ENCODE data around the gene TWIST2. TPM values are rescaled to one million over a fixed set of nuclear protein-coding genes. Genes with fewer than 3 reads are reported as not detected.
A peak's percentile ranks its signal among the peaks of the same experiment; 100 is the strongest.

The TWIST2 gene
- polyA plus RNA-seq, 1 donor from 2014 or later, result not detected

DNA sequence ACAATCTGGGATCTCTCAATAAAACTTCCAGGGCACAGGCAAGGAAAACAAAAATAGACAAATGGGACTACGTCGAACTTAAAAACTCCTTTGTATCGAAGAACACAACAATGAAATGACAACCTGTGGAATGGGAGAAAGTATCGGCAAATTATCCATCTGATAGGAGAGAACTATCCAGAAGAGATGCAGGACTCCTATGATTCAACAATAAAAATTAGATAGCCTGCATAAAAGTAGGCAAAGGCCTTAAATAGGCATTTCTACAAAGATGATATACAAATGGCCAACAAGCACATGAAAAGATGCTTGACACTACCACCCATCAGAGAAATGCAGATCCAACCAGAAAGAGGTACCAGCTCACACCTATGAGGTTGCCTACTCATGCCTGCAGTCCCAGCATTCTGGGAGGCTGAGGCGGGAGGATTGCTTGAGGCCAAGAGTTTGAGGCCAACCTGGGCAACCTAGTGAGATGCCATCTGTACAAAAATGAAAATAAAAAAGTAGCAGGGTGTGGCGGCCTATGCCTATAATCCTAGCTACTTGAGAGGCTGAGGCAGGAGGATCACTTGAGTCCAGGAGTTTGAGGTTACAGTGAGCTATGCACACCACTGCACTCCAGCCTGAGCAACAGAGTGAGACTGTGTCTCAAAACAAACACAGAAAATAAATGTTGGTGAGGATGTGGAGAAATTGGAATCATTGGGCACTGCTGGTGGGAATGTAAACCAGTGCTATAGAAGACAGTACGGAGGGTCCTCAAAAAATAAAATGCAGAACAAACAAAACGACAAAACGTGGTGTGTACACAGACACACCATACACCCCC is 21.6 kb downstream of the TWIST2 start:
- H3K27me3 Mint-ChIP-seq, result peaks cover 6% of the 10 kb centered on the region
- no peak overlapping the region for H3K27ac Mint-ChIP-seq
- no peaks in the 10 kb centered on the region for H3K9me3 Mint-ChIP-seq
- H3K36me3 Mint-ChIP-seq, result no peaks in the 10 kb centered on the region
- H3K4me3 Mint-ChIP-seq, result no peak overlapping the region
- no peaks in the 10 kb centered on the region for H3K4me1 Mint-ChIP-seq

DNA sequence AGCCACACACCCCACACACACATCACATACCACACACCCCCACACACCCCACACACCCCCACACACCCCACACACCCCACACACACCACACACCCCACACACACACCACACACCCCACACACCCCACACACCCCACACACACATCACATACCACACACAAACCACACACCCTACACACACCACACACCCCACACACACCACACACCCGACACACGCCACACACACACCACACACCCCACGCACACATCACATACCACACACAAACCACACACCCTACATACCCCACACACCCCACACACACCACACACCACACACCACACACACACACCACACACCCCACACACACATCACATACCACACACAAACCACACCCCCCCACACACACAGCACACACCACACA is 22.4 kb downstream of the TWIST2 start:
- H3K27ac Mint-ChIP-seq, result no peak overlapping the region
- no peak overlapping the region for H3K4me3 Mint-ChIP-seq
- H3K4me1 Mint-ChIP-seq, result no peaks in the 10 kb centered on the region
- peaks cover 6% of the 10 kb centered on the region for H3K27me3 Mint-ChIP-seq
- no peaks in the 10 kb centered on the region for H3K36me3 Mint-ChIP-seq
- no peaks in the 10 kb centered on the region for H3K9me3 Mint-ChIP-seq

DNA sequence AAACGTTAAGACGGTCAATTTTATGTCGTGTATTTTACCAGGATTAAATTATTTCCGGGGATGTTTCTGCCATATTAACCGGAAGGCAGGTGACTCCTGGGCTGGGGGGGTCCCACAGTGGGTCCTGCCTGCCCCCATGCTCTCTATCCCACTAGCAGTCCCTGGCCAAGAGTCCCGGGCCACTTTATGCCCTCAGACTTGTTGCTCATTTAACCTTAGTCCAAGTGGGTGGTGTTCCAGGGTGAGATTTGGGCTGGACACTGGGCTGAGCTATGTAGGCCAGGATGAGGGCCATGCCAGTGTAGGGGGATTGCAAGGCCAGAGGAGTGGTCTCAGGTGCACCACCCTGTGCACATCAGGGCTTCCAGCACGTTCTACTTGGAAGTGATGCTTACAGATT is 24.1 kb downstream of the TWIST2 start:
- no peaks in the 10 kb centered on the region for H3K4me1 Mint-ChIP-seq
- H3K9me3 Mint-ChIP-seq, result peaks cover 0 to 6% (median 4%) of the 10 kb centered on the region in 3 donors
- H3K4me3 Mint-ChIP-seq, result no peak overlapping the region

DNA sequence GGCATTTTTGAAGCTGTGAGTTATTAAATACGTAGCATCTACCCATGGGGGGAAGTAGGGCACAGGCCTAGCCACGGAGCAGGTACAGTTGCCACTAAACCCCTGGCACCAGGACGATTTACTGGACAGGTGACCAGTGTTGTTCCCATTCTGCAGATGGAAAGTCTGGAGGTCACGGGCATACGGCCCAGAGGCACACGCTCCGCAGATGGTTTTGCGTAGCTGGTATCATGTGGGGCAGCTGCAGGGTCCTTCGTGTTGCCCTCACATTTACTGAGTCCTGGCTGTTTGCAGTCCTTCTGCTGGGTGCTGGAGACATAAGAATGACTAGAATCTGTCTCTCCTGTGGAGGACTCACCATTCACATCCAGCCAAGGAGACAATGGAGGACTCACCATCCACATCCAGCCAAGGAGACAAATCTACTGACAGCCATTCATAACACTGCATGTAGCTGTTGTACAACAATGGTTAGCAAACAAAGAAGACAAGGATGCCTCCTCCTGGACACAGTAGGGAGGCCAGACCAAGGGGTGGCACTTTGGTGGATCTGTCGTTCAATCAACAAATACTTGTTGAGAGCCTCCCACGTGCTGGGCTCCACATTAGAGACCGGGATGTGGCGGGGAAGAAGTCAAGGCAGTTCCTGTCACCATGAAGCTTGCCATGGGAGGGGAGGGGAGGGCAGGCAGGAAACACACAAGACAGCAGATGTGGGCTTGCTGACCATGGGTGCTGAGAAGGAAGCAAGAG is 24.9 kb downstream of the TWIST2 start:
- H3K27me3 Mint-ChIP-seq, result peaks cover 3% of the 10 kb centered on the region
- H3K9me3 Mint-ChIP-seq, result peaks cover 0 to 8% (median 7%) of the 10 kb centered on the region in 3 donors
- no peak overlapping the region for H3K27ac Mint-ChIP-seq
- no peaks in the 10 kb centered on the region for H3K4me1 Mint-ChIP-seq
- no peak overlapping the region for H3K4me3 Mint-ChIP-seq
- no peaks in the 10 kb centered on the region for H3K36me3 Mint-ChIP-seq

More for the DNA sequence above, 24.1 kb downstream of the TWIST2 start:
- Mint-ChIP-seq H3K36me3 (no peaks in the 10 kb centered on the region), H3K27ac (no peak overlapping the region), H3K27me3 (peaks cover 7% of the 10 kb centered on the region)

DNA sequence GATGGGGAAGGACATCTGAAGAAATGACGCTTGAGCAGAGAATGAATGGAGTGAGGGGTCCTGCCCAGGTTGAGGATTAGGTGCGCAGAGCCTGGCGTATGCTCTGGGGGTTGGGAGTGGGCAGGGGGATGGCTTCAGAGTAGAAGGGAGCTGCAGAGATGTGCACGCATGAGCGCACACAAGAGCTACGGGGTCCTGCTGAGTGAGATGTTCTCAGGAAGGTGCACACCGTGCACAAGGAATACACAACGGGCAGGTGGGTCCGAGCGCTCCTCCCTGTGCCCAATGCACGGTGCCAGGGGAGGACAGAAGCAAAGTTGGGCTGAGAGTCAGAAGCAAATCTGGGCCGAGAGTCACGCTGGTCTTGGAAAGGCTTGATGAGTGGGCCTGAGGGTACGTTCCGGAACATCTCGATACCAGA is 25.5 kb downstream of the TWIST2 start:
- peaks cover 0 to 8% (median 7%) of the 10 kb centered on the region in 3 donors for H3K9me3 Mint-ChIP-seq
- H3K27ac Mint-ChIP-seq, result no peak overlapping the region
- no peak overlapping the region for H3K4me3 Mint-ChIP-seq
- H3K36me3 Mint-ChIP-seq, result no peaks in the 10 kb centered on the region
- H3K27me3 Mint-ChIP-seq, result peaks cover 3% of the 10 kb centered on the region
- H3K4me1 Mint-ChIP-seq, result no peaks in the 10 kb centered on the region

DNA sequence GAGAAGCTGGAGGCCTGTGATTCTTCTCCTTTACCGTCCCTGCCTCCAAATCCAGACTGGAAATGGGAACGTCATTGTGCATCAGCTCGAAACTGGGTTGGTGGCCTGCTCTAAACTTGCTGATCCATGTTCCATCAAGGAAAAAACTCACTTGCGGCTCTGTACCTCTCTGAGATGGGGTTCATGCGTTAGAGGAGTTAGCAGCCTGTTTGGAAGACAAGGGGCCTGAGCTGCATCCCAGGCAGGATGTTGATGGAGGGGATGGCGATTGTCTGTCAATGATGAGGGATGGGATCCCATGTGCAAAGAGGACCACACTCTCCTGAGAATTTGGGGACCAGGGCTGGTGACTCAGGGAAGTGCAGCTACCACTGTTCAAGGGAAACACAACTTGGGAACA is 26.0 kb downstream of the TWIST2 start:
- Mint-ChIP-seq H3K27me3 (peaks cover 3% of the 10 kb centered on the region), H3K4me3 (no peak overlapping the region), H3K36me3 (no peaks in the 10 kb centered on the region), H3K9me3 (peaks cover 0 to 8% (median 7%) of the 10 kb centered on the region in 3 donors), H3K27ac (no peak overlapping the region), H3K4me1 (no peaks in the 10 kb centered on the region)

DNA sequence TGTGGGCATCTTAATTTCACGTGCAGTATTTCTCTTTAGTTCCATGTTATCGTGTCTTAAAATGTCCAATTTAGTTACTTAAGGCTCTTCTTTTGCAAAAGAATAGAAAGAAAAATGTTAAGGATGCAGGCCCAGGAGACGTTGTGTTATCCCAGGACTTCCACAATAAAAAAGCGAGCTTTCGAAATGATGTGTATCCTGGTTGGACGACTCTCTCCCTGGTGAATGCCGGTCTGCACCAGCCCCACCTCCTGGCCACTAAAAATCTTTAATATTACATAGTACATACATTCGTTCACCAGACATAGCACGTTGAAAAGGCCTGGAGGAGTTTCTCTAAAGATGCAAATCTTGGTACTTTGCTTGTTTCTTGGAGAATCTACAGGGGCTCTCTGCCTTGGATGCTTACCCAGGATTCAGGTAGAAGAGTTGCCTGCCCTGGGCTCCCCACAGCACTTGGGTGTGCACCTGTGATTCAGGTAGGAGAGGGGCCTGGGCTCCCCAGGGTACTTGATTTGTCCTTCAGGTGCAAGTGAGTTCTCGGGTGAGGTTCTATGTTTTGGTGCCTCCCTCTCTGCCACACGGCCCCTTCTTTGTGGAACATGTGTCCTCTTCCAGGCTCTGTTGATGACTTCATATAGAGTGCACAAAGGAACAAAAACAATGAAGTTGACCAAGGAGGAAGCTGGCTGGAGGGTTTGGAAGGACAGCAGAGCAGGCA is 26.6 kb downstream of the TWIST2 start:
- Mint-ChIP-seq H3K36me3 (no peaks in the 10 kb centered on the region), H3K27ac (no peak overlapping the region), H3K9me3 (peaks cover 0 to 8% (median 7%) of the 10 kb centered on the region in 3 donors), H3K27me3 (peaks cover 3% of the 10 kb centered on the region), H3K4me1 (no peaks in the 10 kb centered on the region), H3K4me3 (peak overlapping the region in 1 of 4 donors; percentile 8)

DNA sequence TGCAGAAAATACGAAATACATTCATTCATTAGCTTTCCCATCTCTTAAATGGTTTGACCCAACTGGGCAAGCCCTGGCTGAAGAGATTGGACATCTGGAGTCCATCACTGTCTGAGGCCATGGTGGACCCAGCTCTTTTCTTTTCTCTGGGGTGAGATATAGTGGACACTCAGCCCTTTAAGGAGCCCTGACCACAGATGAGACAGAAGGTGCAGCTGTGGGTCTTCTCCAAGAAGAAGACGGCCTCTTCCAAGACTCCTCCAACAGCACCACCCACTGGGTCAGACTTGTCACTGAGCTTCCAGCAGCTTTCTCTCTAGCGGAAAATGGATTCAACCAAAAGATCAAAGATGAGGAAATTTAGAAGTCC is 27.2 kb downstream of the TWIST2 start:
- Mint-ChIP-seq H3K4me3 (peak overlapping the region in 1 of 4 donors; percentile 8), H3K27me3 (peaks cover 3% of the 10 kb centered on the region), H3K9me3 (peaks cover 0 to 8% (median 7%) of the 10 kb centered on the region in 3 donors), H3K36me3 (no peaks in the 10 kb centered on the region), H3K4me1 (no peaks in the 10 kb centered on the region), H3K27ac (no peak overlapping the region)

DNA sequence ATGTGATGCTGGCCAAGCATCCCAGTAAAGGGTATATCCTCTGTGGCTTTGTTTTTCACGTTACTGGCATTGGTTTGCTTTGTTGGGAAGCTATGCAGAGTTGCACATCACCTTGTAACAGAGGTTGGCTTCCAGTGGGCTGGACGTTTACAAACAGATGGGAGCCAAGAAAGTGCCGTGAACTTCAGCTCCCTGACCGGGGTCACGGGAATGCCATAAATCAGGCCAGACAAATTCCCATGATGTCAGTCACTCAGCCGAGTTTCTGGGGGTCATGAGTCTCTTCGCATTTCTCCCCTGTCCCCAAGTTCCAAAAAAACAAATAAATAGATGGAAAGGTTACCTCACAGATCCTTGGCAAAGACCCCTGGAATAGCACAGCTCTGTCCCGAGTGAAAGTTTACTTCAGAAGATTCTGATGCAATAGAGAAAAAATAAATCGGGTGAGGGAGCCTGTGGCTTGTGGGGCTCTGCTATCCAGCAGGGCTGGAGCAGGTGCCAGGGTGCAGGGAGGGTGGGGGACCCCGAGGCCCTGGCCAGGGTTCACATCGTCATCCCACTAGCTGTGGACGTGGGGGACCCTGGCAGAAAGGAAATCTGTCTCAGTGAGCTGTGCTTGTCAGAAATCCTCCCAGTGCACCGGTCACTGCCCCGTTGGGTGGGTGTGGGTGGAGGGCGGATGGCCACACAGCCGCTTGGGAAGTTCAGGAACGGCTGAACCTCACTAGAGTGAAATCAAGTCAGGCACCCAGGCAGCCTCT is 27.8 kb downstream of the TWIST2 start:
- H3K27ac Mint-ChIP-seq, result no peak overlapping the region
- H3K9me3 Mint-ChIP-seq, result peaks cover 0 to 8% (median 7%) of the 10 kb centered on the region in 3 donors
- H3K36me3 Mint-ChIP-seq, result no peaks in the 10 kb centered on the region

DNA sequence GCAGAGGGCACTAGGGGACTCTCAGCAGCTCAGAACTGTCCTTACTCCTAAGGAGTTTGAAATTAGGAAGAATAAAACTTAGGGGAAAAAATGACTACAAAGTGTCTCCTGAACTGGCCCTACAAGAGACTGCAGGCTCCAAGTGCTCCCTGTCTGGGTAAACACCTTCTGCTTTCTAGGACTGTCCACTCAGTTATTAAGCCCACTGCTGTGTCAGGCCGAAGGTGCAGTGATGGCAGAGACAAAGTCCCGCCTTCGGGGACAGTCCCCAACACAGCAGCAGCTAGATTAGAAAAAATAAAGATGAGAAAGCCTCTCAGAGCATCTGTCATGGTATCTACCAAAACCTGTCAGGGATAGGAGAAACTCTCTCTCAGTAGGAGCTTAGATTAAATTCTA is 28.3 kb downstream of the TWIST2 start:
- Mint-ChIP-seq H3K4me1 (no peaks in the 10 kb centered on the region), H3K27ac (no peak overlapping the region), H3K4me3 (no peak overlapping the region), H3K9me3 (peaks cover 0 to 8% (median 7%) of the 10 kb centered on the region in 3 donors), H3K27me3 (peaks cover 3% of the 10 kb centered on the region), H3K36me3 (no peaks in the 10 kb centered on the region)

More for the DNA sequence above, 27.8 kb downstream of the TWIST2 start:
- Mint-ChIP-seq H3K4me1 (no peaks in the 10 kb centered on the region), H3K4me3 (no peak overlapping the region), H3K27me3 (peaks cover 3% of the 10 kb centered on the region)

DNA sequence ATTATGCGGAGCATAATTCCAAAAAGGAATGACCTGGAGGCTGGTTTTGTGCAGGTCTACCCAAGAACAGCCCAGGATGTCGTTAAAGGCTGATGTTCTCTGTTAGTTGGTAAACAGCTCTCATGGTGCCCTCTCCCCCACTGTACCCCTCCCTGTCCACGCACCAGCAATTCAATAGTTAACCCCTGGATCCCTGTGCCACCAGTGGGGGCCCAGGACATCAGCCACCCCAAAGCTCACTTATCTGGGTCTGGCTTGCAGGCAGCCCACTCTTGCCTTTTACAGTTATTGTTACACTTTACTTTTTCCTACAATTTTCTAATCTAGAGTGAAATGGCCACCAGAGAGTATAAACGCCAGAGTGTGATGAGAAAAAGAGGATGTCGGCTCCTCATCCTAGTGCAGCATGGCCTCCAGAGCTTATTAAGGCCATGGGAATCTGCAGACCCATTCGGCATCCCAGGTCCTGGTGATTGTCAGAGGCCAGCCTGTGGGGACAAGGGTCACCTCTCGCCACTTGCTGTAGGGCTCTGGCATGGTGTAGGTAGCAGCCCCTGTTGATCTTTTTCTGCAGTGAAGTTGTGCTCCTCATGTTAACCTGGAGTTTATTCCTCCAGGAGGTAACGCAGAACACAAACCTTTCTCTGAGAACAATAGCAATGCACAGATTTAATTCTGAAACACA is 30.3 kb downstream of the TWIST2 start:
- no peaks in the 10 kb centered on the region for H3K36me3 Mint-ChIP-seq
- peaks cover 1% of the 10 kb centered on the region for H3K27me3 Mint-ChIP-seq
- H3K4me1 Mint-ChIP-seq, result no peaks in the 10 kb centered on the region
- H3K4me3 Mint-ChIP-seq, result no peak overlapping the region
- H3K27ac Mint-ChIP-seq, result peak overlapping the region in 1 of 3 donors; percentile 23
- peaks cover 0 to 8% (median 7%) of the 10 kb centered on the region in 3 donors for H3K9me3 Mint-ChIP-seq

DNA sequence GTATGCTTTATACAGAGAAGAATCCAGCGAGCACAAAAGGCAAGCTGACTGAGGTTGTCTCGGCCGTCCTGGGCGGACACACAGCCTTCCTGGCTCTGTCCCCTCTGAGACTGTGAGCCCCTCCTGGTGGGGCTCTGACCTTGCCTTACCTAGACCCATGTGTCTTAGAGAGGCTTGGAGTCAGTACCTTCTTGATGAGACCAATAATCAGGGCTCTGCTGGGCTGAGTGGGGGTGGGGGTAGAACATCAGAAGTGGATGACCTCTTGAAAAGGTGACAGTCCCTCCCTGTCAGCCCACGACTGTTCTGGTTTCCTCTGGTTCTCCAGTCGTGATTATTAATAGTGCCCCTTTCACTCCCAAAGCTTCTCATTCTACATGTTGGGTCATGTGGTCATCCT is 31.2 kb downstream of the TWIST2 start:
- H3K27ac Mint-ChIP-seq, result no peak overlapping the region
- no peak overlapping the region for H3K4me3 Mint-ChIP-seq
- H3K4me1 Mint-ChIP-seq, result no peaks in the 10 kb centered on the region
- peaks cover 0 to 8% (median 7%) of the 10 kb centered on the region in 3 donors for H3K9me3 Mint-ChIP-seq
- peaks cover 1% of the 10 kb centered on the region for H3K27me3 Mint-ChIP-seq
- no peaks in the 10 kb centered on the region for H3K36me3 Mint-ChIP-seq

DNA sequence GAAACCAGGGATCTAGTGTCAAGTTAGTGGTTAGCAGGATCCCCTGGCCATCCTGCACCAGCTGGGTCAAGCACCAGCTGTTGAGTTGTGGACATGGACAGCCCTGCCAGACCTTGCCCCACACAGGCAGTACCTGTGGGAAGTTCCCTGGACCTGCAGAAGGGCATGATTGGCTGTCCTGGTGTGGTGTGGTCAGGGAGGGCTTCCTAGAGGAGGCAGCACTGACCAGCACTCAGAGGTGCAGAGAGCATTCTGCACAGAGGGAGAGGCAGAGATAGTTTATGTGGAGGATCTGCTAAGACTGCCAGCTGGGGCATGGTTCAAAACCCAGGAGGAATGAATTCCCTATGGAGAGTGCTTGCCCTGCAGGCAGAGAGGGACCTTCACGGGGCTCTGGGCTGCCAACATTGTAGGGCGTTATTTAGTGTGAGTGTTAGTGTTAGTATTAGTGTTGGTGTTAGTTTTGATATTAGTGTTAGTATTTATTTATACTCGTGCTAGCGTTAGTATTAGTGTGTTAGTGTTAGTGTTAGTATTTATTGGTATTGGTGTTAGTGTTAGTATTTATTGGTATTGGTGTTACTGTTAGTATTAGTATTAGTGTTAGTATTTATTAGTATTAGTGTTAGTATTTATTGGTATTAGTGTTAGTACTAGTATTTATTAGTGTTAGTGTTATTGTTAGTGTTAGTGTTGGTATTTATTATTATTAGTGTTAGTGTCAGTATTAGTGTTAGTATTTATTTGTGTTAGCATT is 31.9 kb downstream of the TWIST2 start:
- peaks cover 0 to 8% (median 7%) of the 10 kb centered on the region in 3 donors for H3K9me3 Mint-ChIP-seq
- peaks cover 1% of the 10 kb centered on the region for H3K27me3 Mint-ChIP-seq
- no peak overlapping the region for H3K27ac Mint-ChIP-seq

More for the DNA sequence above, 31.9 kb downstream of the TWIST2 start:
- Mint-ChIP-seq H3K36me3 (no peaks in the 10 kb centered on the region), H3K4me3 (no peak overlapping the region), H3K4me1 (no peaks in the 10 kb centered on the region)

Measured in IgD-negative memory B cell (primary cell).